ENCODE measurements around the gene GNA14. TPM values are rescaled to one million over a fixed set of nuclear protein-coding genes. Genes with fewer than 3 reads are reported as not detected.

Gene GNA14
- polyA plus RNA-seq, 3 donors = 0.83 to 3.9 (median 3.0) TPM

GRCh38 chr9:77472646-77473045, 175.5 kb downstream of the GNA14 start:
- no peak overlapping the region for H3K27ac ChIP-seq (ENCODE audit: low read depth, low read length)
- WGBS, 3 donors = 92 to 99% (median 92%) methylated on average over 3 of the region's 3 CpGs

GRCh38 chr9:77471572-77471971, 176.6 kb downstream of the GNA14 start:
- WGBS, 3 donors = 91 to 96% (median 94%) methylated on average over 3 of the region's 3 CpGs
- no peak overlapping the region for H3K27ac ChIP-seq (ENCODE audit: low read depth, low read length)

GRCh38 chr9:77469515-77470231, 178.4 kb downstream of the GNA14 start:
- H3K27ac ChIP-seq (ENCODE audit: low read depth, low read length) = no peak overlapping the region
- 68 to 77% (median 74%) methylated on average over 5 of the region's 5 CpGs for WGBS, 3 donors

GRCh38 chr9:77464661-77465060, 183.5 kb downstream of the GNA14 start:
- no peak overlapping the region for H3K27ac ChIP-seq (ENCODE audit: low read depth, low read length)
- WGBS, 3 donors = 54 to 95% (median 83%) methylated on average over 3 of the region's 3 CpGs

GRCh38 chr9:77463151-77463550, 185.0 kb downstream of the GNA14 start:
- no peak overlapping the region for H3K27ac ChIP-seq (ENCODE audit: low read depth, low read length)
- 66 to 78% (median 73%) methylated on average over 3 of the region's 3 CpGs for WGBS, 3 donors

GRCh38 chr9:77462066-77462465, 186.1 kb downstream of the GNA14 start:
- 83 to 90% (median 87%) methylated on average over 10 of the region's 10 CpGs for WGBS, 3 donors
- H3K27ac ChIP-seq (ENCODE audit: low read depth, low read length) = no peak overlapping the region

- 79 to 90% (median 82%) methylated on average over 8 of the region's 8 CpGs for WGBS, 3 donors
- H3K27ac ChIP-seq (ENCODE audit: low read depth, low read length) = no peak overlapping the region
These were observed 187.2 kb downstream of the GNA14 start for GRCh38 chr9:77460938-77461337.

GRCh38 chr9:77457916-77458592, 190.1 kb downstream of the GNA14 start:
- H3K27ac ChIP-seq (ENCODE audit: low read depth, low read length) = no peak overlapping the region
- 48 to 57% (median 50%) methylated on average over 15 of the region's 15 CpGs for WGBS, 3 donors

- 13 to 21% (median 20%) methylated on average over 10 of the region's 10 CpGs for WGBS, 3 donors
- H3K27ac ChIP-seq (ENCODE audit: low read depth, low read length) = no peak overlapping the region
These were observed 191.2 kb downstream of the GNA14 start for GRCh38 chr9:77456829-77457437.

- WGBS, 3 donors = 67 to 72% (median 68%) methylated on average over 8 of the region's 8 CpGs
These were observed 192.7 kb downstream of the GNA14 start for GRCh38 chr9:77455312-77455927.

GRCh38 chr9:77454663-77455062, 193.5 kb downstream of the GNA14 start:
- 90 to 98% (median 90%) methylated on average over 3 of the region's 3 CpGs for WGBS, 3 donors
- H3K27ac ChIP-seq (ENCODE audit: low read depth, low read length) = no peak overlapping the region

More at GRCh38 chr9:77455312-77455927, 192.7 kb downstream of the GNA14 start:
- no peak overlapping the region for H3K27ac ChIP-seq (ENCODE audit: low read depth, low read length)

GRCh38 chr9:77453825-77454647, 194.1 kb downstream of the GNA14 start:
- 63 to 79% (median 63%) methylated on average over 14 of the region's 14 CpGs for WGBS, 3 donors
- no peak overlapping the region for H3K27ac ChIP-seq (ENCODE audit: low read depth, low read length)

- 80 to 92% (median 91%) methylated on average over 4 of the region's 4 CpGs for WGBS, 3 donors
- H3K27ac ChIP-seq (ENCODE audit: low read depth, low read length) = no peak overlapping the region
These were observed 196.6 kb downstream of the GNA14 start for GRCh38 chr9:77451507-77451906.

- no peak overlapping the region for H3K27ac ChIP-seq (ENCODE audit: low read depth, low read length)
- 95 to 97% (median 97%) methylated on average over 4 of the region's 4 CpGs for WGBS, 3 donors
These were observed 198.0 kb downstream of the GNA14 start for GRCh38 chr9:77450085-77450475.

GRCh38 chr9:77449240-77450084, 198.7 kb downstream of the GNA14 start:
- H3K27ac ChIP-seq (ENCODE audit: low read depth, low read length) = no peak overlapping the region
- WGBS, 3 donors = 67 to 83% (median 76%) methylated on average over 12 of the region's 12 CpGs

GRCh38 chr9:77447646-77448045, 200.5 kb downstream of the GNA14 start:
- 98 to 100% (median 100%) methylated on average over 1 of the region's 1 CpG for WGBS, 3 donors
- H3K27ac ChIP-seq (ENCODE audit: low read depth, low read length) = no peak overlapping the region

GRCh38 chr9:77442436-77442835, 205.7 kb downstream of the GNA14 start:
- H3K27ac ChIP-seq (ENCODE audit: low read depth, low read length) = no peak overlapping the region
- WGBS, 3 donors = 80 to 96% (median 88%) methylated on average over 1 of the region's 1 CpG
